ENCODE measurements around the gene DRAM2.

DNA sequence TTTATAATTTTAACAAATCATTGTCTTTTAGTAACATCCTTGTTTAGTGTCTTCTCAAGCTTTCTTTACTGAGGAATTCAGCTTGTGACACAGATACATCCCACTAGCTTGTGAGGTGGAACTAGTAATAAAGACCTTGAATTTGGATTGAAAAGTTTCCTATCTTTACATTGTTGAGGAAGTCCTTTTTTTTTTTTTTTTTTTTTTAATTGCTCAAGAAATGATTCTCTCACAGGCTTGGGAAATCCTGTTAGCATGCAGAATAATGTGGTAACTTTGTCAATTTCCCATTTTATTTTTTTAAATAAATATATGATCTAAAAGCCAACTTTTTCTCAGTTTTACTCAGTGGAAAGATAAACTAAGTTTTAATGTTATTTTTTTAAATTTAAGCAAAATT, 44.8 kb upstream of the DRAM2 start:
- TF ChIP-seq GATA3 (IDR thresholded peaks at IDR 0.05; ENCODE audit: low read depth, low read length): no peak
- no peak for TF ChIP-seq GATA2 (IDR thresholded peaks at IDR 0.05; ENCODE audit: low read depth, low read length)
